Ramos (cell line): ENCODE data around the gene ALG2.

Source experiments
- in situ Hi-C: fragments of 300-500 bp; cut with MboI; formaldehyde crosslinking; loops from one replicate; pipeline ENCODE4 v1.14.3; 2022; ENCODE audit warnings: low sequenced_read_pairs; ENCODE audit not compliant: unreplicated experiment

The ALG2 gene

DNA sequence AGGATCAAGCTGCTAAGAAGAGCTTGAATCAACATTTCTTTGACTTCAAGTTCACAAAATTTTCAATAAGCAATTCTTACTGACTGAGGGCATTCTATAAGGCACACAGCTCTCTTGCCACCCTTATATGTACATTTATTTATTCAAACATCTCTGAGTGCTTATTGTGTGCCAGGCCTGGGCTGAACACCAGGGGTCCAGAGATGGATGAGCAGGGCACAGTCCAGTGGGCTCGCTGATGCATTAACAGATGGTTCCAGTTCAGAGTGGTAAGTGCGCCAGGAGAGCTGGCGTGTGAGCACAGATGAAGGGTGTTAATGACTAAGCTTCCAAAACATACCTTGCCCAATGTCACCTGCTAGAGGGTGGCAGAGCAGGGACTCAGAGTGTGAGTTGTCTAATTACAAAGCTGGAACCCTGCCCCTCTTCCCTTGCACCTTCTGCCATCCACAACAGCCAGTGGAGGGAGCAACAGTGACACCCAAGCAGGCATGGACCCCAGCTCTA, 24.6 kb downstream of the ALG2 start:
- in situ Hi-C loops = loop anchor here (25.0 kb wide), 1 partner anchor 1390 kb away; the partner anchor contains the start of gene CAVIN4

DNA sequence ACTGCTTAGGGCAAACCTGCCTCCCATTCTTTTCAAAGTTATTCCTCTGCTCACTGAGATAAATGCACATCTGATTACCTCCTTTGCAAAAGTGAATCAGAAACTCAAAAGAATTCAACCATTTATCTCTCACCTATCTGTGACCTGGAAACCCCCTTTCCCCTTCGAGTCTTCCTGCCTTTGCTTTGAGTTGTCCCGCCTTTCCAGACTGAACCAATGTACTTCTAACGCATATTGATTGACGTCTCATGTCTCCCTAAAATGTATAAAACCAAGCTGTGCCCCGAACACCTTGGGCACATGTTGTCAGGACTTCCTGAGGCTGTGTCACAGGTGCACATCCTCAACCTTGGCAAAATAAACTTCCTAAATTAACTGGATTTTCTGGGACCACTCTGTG, 25.3 kb downstream of the ALG2 start:
- in situ Hi-C loops = loop anchor here (25.0 kb wide), 1 partner anchor 1391 kb away; the partner anchor contains the start of gene CAVIN4

DNA sequence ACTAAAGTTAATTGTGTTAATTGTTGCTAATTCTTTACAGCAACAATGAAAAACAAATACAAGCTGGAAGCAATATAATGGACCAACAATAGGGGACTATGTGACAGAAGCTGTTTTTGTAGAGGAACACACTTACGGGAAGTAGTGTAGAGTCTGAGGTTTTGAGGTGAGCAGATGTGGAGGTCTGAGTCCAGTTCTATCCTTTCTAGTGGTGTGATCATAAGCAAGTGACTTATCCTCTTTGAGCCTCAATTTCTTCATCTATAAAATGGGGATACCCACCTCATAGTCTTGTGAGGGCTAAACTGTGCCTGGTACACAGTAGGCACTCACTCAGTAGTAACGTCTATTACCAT, 28.3 kb downstream of the ALG2 start:
- in situ Hi-C loops = loop anchor here (25.0 kb wide), 1 partner anchor 1394 kb away; the partner anchor contains the start of gene CAVIN4

DNA sequence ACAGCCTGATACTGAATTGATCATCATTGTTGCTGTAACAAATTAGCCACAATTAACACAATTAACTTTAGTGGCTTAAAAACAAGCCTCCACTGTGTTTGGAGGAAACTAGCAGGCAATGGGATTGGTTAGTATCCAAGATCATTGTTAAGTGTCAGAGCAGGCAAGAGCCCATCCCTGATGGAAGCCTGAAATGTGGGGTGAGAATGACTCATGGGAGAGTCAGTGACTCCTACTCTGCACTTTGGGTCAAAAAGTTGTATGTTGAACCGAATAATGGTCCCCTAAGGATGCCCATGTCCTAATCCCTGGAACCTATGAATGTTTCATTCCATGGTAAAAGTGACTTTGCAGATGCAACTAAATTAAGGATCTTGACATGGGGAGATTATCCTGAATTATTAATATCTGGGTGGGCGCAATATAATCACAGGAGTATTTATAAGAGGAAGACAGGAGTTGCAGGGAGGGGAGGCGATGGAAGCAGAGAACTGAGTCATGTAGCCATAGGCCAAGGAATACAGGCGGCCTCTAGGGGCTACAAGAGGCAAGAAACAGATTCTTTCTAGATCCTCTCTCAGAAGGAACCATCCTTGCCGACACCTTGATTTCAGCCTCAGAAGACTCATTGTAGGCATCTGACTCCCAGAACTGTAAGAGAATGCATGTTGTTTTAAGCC, 28.8 kb downstream of the ALG2 start:
- in situ Hi-C loops = loop anchor here (25.0 kb wide), 1 partner anchor 1394 kb away; the partner anchor contains the start of gene CAVIN4

DNA sequence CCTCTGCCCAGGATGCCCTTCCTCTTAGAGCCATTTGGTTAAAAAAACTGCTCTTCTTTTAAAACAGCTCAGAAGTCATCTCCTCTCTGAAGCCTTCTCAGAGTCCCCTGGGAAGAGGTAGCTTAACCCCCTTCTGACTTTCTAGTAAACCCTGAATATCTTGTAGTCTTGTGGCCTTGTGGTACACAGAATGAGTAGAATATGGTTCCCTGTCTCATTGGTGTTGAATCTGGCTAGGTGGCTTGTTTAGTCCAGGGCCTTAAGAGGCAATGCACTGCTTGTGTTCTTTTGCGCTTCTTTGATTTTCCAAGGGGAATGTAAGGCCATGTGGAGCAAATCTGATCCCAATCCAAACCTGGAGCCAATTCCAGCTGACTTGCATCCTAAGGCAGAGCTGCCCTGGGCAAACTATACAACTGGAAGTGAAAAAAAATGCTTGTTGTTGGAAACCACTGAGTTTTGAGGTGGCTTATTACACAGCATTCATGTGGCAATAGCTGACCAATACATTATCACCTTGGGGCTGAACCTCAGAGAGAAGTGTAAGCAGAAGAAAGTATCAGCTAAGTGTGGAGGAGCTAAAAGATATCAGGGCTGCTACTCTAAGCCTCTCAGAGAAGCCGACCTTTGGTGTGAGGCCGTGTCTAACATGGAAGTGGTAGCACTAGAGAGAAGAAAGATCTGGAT, 31.0 kb downstream of the ALG2 start:
- in situ Hi-C loops = loop anchor here (25.0 kb wide), 1 partner anchor 1397 kb away; the partner anchor contains the start of gene CAVIN4

DNA sequence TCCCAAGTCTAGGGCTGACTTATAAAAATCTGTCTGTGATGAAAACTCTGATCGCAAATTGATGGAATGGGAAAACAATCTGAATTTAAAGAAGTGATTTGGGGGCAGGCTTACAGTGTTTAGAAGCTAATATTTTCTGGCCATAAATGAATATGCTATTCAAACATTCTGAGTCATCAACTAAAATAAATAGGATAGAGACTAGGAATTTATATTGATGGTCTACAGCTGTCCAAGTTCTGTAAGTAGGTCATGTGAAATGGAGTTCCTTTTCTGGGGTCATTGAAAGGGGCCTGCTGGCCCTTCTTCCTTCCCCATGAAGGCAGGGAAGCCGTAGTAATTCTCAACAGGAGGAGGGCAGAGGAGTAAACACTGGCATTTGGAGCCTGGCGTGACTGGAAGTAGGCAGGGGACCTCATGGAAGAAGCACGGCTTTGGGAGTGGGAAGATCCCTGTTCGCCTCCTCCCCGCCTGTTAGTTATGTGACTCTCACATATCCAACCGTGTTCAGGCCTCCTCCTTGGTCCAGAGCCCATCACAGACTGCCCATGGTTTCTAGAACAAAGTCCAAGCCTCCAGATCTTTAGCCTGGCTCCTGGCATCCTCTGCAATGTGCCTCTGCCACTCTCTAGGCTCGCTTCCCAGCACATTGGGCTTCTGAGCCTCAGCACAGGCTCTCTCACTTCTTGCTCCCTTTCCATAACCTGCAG, 31.7 kb downstream of the ALG2 start:
- in situ Hi-C loops = loop anchor here (25.0 kb wide), 1 partner anchor 1397 kb away; the partner anchor contains the start of gene CAVIN4

DNA sequence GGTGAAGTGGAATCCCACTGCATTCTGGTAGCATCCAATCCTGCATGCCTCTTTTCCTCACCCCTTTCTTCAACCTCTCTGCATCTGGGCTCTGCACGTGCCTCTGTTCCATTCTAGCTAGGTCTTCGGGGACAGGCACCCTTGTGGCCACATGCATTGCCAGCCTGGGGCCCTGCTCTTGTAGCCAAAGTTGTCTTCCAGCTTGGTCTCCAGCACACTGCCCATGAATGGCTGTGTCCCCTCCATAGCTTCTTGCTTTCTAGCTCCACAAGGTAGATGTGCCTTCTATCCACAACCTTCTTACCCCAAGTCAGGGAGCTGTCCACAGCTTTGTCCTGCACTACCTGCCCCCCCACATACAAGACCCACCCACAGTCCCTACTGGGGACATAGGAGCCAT, 32.6 kb downstream of the ALG2 start:
- in situ Hi-C loops = loop anchor here (25.0 kb wide), 1 partner anchor 1398 kb away; the partner anchor contains the start of gene CAVIN4

DNA sequence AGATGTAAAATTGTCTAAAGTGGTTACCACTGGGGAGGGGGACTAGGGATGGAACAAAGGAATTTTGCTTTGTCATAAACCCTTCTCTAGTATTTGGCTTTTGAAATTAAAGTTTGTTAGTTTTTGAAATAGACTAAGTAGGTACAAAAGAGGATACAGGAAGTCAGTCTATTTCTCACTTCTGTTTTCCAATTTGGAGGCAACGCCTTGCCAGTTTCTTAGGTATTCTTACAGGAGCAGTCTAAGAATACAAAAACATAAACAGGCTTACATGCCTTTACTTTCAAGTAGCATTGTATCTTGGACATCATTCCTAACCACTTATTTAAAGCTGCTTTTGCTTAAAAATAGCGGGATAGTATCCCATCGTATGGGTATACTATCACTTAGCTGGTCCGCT, 34.4 kb downstream of the ALG2 start:
- in situ Hi-C loops = loop anchor here (25.0 kb wide), 1 partner anchor 1400 kb away; the partner anchor contains the start of gene CAVIN4

DNA sequence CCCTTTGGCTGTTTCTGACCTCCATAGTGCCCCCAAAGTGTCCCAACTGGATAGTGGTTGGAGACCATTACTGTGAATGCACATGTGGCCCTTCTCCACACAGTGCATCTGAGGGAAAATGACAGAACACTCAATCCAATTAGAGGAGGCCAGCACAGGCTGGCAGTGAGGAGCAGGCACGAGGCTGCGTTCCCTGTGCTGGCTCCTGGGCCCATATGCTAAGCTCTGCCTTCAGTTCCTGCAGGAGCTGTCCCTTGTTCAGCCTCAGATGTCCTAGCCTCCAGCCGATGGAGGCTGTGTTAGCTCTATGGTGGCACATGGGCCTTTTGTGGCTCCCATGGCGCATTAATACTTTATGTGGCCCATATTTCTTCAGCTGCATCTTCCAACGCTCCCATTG, 35.8 kb downstream of the ALG2 start:
- in situ Hi-C loops = loop anchor here (25.0 kb wide), 1 partner anchor 1401 kb away; the partner anchor contains the start of gene CAVIN4

DNA sequence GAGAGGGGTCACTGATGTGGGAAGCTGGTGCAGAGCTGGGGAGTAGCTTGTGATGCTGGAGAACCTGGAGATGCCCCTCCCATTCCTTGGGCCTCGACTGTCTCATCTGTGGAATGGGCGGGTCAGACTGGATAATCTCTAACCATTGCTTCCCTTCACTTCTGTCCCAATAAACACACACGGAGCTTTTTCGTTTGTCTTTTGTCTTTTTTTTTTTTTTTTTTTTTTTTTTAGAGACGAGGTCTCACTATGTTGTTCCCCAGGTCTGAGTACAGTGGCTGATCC, 36.5 kb downstream of the ALG2 start:
- in situ Hi-C loops = loop anchor here (25.0 kb wide), 1 partner anchor 1402 kb away; the partner anchor contains the start of gene CAVIN4

DNA sequence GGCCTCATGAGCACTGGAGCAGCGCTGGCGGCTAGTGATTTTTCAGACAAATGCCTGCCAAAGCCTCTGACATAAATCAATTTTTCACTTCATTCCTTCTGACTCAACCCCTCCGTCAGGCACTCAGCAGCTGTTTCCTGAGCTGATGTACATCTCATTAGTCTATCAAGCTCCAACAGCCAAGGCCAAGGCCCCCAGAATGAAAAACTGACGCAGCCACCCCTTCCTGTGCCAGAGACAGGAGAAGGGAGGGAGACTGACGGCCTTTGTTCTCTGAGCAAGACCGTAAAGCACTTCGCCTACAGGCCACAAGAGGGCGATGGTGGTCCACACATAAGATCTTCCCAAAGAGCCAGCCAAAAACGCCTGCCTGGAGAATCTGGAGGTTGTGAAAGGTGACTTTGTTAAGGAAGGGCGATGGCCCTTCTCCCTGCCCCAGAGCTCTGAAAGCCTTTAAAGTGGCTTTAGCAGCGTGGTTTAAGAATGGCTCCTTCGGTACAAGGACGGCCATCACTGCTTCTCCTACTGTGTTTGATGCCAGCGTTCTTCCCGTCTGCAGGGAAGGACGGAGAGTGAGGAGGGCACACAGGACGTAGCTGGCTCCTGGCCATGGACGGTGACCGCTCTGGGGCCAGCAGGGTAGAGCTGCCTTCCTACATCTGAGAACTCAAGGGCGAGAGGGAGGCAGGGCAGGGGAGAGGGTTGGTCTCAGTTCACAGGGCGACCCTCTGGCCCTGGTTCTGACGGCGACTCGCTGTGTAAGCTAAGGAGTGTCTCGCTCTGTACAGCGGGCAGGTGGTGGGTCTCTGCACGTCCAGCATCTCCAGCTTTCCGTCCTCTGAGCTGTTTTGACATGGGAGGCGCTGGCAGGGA, 37.0 kb downstream of the ALG2 start:
- in situ Hi-C loops = loop anchor here (25.0 kb wide), 1 partner anchor 1403 kb away; the partner anchor contains the start of gene CAVIN4

DNA sequence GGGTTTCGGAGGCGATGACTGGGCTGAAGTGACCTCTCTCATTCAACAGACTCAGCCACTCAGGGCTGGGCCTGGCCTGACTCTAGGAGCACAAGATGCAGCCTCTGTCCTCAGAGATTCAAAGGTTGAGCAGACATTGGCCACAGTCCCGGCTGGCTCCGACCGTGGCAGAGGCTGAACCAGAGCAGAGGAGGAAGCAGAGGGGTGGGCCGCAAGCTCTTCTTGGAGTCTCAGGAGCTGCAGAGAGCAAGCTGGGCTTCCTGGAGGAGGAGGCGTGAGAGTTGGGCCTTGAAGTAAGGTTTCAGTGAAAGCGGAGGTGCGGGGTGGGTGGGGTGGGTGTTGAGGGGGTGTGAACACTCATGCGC, 37.6 kb downstream of the ALG2 start:
- in situ Hi-C loops = loop anchor here (25.0 kb wide), 1 partner anchor 1403 kb away; the partner anchor contains the start of gene CAVIN4

DNA sequence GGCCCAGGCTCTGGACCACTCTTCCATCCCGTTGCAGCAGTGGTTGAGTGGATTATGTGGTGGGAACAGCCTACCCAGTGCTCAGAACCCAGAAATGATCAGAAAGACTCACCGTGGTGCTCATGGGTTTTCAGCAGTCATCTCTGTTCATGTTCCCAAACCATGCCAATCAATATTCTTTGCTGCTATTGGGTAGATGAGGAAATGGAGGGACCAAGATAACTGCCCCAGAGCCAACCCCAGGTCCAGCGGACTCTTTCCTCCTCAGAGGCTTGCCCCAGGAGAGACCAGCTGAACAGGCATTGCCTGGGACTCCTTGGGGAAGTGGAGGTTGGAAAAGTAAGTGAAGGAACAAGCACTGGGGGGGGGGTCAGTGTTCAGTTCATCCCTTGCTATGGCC, 38.1 kb downstream of the ALG2 start:
- in situ Hi-C loops = loop anchor here (25.0 kb wide), 1 partner anchor 1404 kb away; the partner anchor contains the start of gene CAVIN4

DNA sequence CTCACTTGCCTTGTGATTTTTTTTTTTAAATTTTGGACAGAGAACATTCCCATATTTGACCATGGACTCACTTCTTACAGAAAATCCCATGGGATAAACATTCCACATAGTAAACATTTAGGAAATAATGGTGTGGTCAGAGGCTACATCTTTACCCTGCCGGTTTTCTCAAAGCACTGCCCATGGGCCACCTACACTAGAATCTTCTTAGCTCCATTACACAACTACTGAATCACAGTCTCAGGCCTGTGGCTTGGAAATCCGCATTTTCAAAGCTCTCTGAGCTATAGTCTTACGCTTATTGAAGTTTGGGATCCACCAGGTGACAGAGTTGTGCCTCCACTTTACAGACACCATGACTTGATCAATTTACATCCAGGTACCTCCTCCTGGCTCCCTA, 39.4 kb downstream of the ALG2 start:
- in situ Hi-C loops = loop anchor here (25.0 kb wide), 1 partner anchor 1405 kb away; the partner anchor contains the start of gene CAVIN4

DNA sequence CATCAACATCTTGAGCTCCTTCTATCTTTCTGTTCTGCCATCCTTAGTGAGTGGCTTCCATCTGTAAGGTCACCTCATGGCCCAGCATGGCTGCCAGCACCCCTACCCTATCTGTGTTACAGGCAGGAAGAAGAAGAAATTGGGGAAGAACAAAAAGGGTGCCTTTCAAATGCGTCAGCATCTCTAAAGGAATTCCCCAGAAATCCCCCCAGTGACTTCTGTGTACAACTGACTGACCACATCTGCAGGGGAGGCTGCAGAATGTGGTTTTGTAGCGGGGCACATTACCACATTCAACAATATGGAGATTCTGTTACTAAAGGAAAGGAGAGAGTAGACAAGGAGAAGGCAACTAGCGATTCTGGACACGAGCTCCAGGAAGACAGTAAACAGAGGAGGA, 40.1 kb downstream of the ALG2 start:
- in situ Hi-C loops = loop anchor here (25.0 kb wide), 1 partner anchor 1406 kb away; the partner anchor contains the start of gene CAVIN4

DNA sequence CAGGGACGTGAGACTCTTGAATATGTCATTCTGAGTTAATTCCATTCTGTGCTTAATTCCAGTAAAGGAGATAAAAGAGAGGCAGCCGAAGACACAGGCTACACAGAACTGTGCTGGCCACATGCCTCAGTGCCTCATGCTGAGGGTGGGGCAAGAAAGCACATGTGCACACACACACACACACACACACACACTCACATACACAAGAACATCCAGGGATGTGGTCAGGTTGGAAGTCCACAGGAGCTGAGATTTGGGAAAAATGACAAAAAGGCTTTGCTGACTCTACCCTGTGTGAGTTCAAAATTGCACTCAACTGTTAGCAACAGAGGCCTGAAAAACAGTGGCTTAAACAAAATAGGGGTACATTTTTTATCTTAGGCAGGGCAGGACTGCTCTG, 40.5 kb downstream of the ALG2 start:
- in situ Hi-C loops = loop anchor here (25.0 kb wide), 1 partner anchor 1406 kb away; the partner anchor contains the start of gene CAVIN4

DNA sequence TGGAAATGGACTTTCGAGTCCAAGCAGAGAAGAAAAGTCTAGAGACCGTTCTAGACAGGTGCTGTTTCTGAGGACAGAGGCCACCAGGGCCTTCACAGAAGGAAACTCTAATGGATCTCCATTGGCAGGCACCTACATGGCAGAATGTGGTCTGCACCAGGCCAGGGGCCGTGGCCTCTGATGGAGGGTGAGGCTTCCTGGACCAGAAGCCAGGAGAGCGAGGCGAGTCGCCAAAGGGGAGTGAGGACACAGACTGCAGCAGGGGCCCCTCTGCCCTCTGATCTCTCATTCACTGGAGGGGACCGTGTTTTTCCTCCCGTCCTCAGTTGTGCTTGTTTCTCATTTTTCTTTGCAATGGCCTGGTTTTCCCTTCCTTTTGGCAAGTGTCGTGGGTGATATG, 41.1 kb downstream of the ALG2 start:
- in situ Hi-C loops = loop anchor here (25.0 kb wide), 1 partner anchor 1407 kb away; the partner anchor contains the start of gene CAVIN4

DNA sequence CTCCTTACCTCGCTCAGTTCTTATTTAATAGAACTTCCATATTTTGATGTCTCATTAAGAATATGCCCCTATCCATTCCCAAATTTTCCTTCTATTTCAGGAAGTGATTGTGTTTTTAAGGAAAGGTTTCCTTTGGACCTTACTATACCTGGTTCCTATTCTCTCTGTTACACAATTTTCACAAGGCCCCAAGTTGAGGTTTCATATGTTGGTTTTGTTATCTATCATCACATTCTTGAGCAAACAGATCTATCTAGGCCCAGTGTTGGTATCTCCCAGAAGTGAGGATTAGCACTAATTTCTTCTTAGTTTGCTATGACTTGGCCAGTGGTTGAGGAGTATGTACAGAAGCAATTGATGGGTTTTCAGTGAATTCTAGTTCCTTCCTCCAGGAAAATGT, 41.5 kb downstream of the ALG2 start:
- in situ Hi-C loops = loop anchor here (25.0 kb wide), 1 partner anchor 1407 kb away; the partner anchor contains the start of gene CAVIN4
